Aorta (tissue), 5 donors: Measurements from ENCODE around the gene SCAF1. TPM values are rescaled to one million over a fixed set of nuclear protein-coding genes. Genes with fewer than 3 reads are reported as not detected.

ENCODE experiments used
- ATAC-seq: fragments of 200-7000 bp; cut with Tn5 transposase; one replicate; pipeline ENCODE4 v1.9.1; 2022; ENCODE audit warnings: moderate library complexity; ENCODE audit not compliant: low FRiP score
- DNase-seq, 2 donors: peaks; one replicate each; pipeline ENCODE4 v3.0.0-alpha.2; 2020
- H3K27ac ChIP-seq, 2 donors: one replicate each; pipeline ENCODE4 v1.5.1; 2013; ENCODE audit warnings: low read length in 2 of 2, mild to moderate bottlenecking in 2 of 2, moderate library complexity in 2 of 2, control low read depth in 1 of 2, inconsistent platforms in 1 of 2, low read depth in 1 of 2
- H3K27me3 ChIP-seq, 2 donors: one replicate each; pipeline ENCODE4 v1.6.1; 2013; ENCODE audit warnings: control low read depth in 1 of 2, low read length in 1 of 2, mild to moderate bottlenecking in 1 of 2, moderate library complexity in 1 of 2; ENCODE audit not compliant: insufficient read depth in 2 of 2, control insufficient read depth in 1 of 2
- H3K36me3 ChIP-seq, 2 donors: one replicate each; pipeline ENCODE4 v1.6.1; 2013; ENCODE audit warnings: control low read depth in 1 of 2, low read length in 1 of 2, mild to moderate bottlenecking in 1 of 2; ENCODE audit not compliant: insufficient read depth in 2 of 2, control insufficient read depth in 1 of 2
- H3K4me1 ChIP-seq, 2 donors: one replicate each; pipeline ENCODE4 v1.6.1; 2013; ENCODE audit warnings: low read length in 2 of 2, control low read depth in 1 of 2, mild to moderate bottlenecking in 1 of 2, moderate library complexity in 1 of 2; ENCODE audit not compliant: insufficient read depth in 2 of 2, control insufficient read depth in 1 of 2
- H3K4me3 ChIP-seq, 2 donors: one replicate each; pipeline ENCODE4 v1.5.1; 2013; ENCODE audit warnings: low read length in 2 of 2, control low read depth in 1 of 2, mild to moderate bottlenecking in 1 of 2
- H3K9me3 ChIP-seq: one replicate; pipeline ENCODE4 v1.6.1; 2013; ENCODE audit warnings: mild to moderate bottlenecking, low read length; ENCODE audit not compliant: control insufficient read depth
- WGBS, 2 donors: extraction: QIAGEN DNeasy Blood & Tissue Kit; methylation state at CpG; one replicate each; pipeline ENCODE4 v1.1.7; 2013; 5-methylcytosine and 5-hydroxymethylcytosine counted together
- intact Hi-C, 2 donors: fragments of 100-400 bp; cut with DNase I; formaldehyde crosslinking; loops; one replicate each; pipeline versions ENCODE4 v1.14.2 to v1.15.0; 2022
- polyA plus RNA-seq, 2 donors: library from polyadenylated mRNA; stranded (reverse); fragments of 200-250 nt; gene quantifications; one replicate each; pipeline ENCODE4 v1.2.3, GENCODE V29; 2013
- total RNA-seq, 2 donors: library from RNA; stranded (reverse); fragmentation: NEBNext Ultra II Directional; extraction: Animal tissue kit (Norgen Biotek cat#: 25700); gene quantifications; one replicate each; pipeline ENCODE4 v1.2.1, GENCODE V29; 2021
- donor health status: healthy with polysubstance abuse.
- donor health status: Bipolar disorder and iron deficiency.
- donor health status: DM: no; HTN: no; CAD: no.
- donor health status: DM: no; HTN: no; CAD: no.
- donor health status: DM: yes; HTN: yes; CAD: no.

Gene SCAF1
- total and polyA plus RNA-seq, 4 donors = 10.1 to 54.5 (median 36.0) TPM

DNA sequence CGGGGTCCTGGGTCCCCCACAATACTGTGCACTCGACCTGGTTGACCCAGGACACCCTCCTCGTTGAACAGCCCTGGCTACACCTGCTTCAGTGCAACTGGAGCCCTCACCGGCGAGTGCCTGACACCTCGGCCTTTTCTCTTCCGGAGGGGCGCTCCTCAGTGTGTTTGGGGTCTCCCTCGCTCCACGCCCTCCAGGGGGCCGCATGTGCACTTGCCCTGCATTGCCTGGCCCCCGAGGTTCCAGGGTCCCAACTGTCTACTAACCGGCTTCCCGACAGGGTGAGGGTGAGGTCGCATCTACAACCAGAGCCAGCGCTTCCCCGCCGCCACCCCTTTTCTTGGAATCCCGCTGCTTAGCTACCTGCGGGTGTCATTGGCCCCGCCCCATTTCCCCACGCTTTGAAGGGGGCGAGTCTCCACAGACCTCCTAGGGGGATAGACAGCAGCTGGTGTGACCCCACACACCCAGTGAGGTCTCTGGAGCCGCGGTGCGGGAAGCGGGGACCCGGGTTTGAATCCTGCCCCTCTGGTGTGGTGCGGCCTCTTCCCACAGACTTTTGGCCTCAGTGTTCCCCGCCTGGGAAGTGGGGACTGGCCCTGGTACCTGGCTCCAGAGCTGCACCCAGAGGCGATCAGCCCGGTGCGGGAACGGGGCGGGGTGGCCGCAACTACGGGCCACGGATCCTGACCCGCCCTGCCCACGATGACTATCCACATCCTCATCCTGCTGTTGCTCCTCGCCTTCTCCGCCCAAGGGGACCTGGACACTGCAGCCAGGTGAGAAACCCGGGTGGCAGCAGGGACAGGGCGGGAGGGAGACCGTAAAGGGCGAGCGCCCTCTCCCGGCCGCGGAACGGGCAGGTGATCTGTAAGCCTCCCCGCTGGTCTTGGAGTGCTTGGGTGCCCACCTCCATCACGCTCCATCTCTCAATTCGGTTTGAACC, 47.4 kb downstream of the SCAF1 start, which contains the start of gene ADM5:
Gene ADM5, plus strand, starts transcription at position 462 of the 946 bp plus-strand sequence. Its CDS starts 244 bp downstream, at position 706.
- H3K27ac ChIP-seq = no peak within 1 kb of the TSS
- intact Hi-C loops = loop anchor here in 1 of 2 donors (10.0 kb wide), 1 partner anchor 65 kb away; no protein-coding TSS in a partner anchor
- ATAC-seq (peak; percentile 30), DNase-seq (peak in 1 of 2 donors; percentile 82)
- H3K36me3 ChIP-seq = peaks cover 0 to 8% of the 10 kb centered on the region in 2 donors
- H3K4me3 ChIP-seq = peak within 1 kb of the TSS; percentile 3 to 8
- H3K4me1 ChIP-seq = no peaks in the 10 kb centered on the region
- H3K27me3 ChIP-seq = no peaks in the 10 kb centered on the region
- no peaks in the 10 kb centered on the region for H3K9me3 ChIP-seq
- 30 to 33% methylated on average over 52 to 54 of the region's 54 CpGs for WGBS, 2 donors

GRCh38 chr19:49690079-49690655, 48.2 kb downstream of the SCAF1 start:
- Histone ChIP-seq H3K36me3 (peaks cover 0 to 6% of the 10 kb centered on the region in 2 donors), H3K4me3 (peak overlapping the region; percentile 3 to 8), H3K27me3 (no peaks in the 10 kb centered on the region), H3K9me3 (no peaks in the 10 kb centered on the region), H3K4me1 (no peaks in the 10 kb centered on the region), H3K27ac (no peak overlapping the region)
- ATAC-seq = peak; percentile 7
- intact Hi-C loops = no loop called here
- DNase-seq = no peak
- WGBS, 2 donors = 4 to 5% methylated on average over 39 of the region's 39 CpGs

GRCh38 chr19:49690656-49691242, 48.7 kb downstream of the SCAF1 start, which contains the start of gene CPT1C:
Gene CPT1C, plus strand, starts transcription at chr19:49691116. Its CDS starts 1,137 bp downstream, at chr19:49692253.
- ATAC-seq (peak; percentile 83), DNase-seq (peak; percentile 84 to 90)
- intact Hi-C loops = no loop called here
- H3K27ac ChIP-seq = no peak within 1 kb of the TSS
- H3K36me3 ChIP-seq = peaks cover 0 to 5% of the 10 kb centered on the region in 2 donors
- H3K27me3 ChIP-seq = no peaks in the 10 kb centered on the region
- peak within 1 kb of the TSS; percentile 8 to 16 for H3K4me3 ChIP-seq
- WGBS, 2 donors = 1% methylated on average over 38 of the region's 38 CpGs
- H3K4me1 ChIP-seq = no peaks in the 10 kb centered on the region
- H3K9me3 ChIP-seq = no peaks in the 10 kb centered on the region

GRCh38 chr19:49691243-49692146, 49.5 kb downstream of the SCAF1 start:
- intact Hi-C loops = no loop called here
- H3K4me3 ChIP-seq = peak overlapping the region in 1 of 2 donors; percentile 16
- H3K9me3 ChIP-seq = no peaks in the 10 kb centered on the region
- DNase-seq (peak; percentile 76 to 84), ATAC-seq (peak; percentile 62)
- H3K36me3 ChIP-seq = no peaks in the 10 kb centered on the region
- no peaks in the 10 kb centered on the region for H3K4me1 ChIP-seq
- WGBS, 2 donors = 7 to 8% methylated on average over 39 of the region's 39 CpGs
- no peak overlapping the region for H3K27ac ChIP-seq
- H3K27me3 ChIP-seq = no peaks in the 10 kb centered on the region

DNA sequence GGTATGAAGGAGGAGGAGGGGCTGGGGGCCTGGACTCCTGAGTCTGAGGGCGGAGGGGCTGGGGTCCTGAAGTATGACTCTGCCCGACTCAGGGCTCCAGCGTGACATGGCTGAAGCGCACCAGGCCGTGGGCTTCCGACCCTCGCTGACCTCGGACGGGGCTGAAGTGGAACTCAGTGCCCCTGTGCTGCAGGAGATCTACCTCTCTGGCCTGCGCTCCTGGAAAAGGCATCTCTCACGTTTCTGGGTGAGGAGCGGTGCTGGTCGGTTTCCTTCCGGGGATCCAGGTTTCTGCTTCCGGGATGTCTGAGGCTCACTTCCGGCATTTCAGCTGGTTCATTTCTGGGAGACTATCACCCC, 50.1 kb downstream of the SCAF1 start:
- Histone ChIP-seq H3K4me3 (no peak overlapping the region), H3K9me3 (no peaks in the 10 kb centered on the region), H3K4me1 (no peaks in the 10 kb centered on the region), H3K27me3 (no peaks in the 10 kb centered on the region), H3K36me3 (no peaks in the 10 kb centered on the region), H3K27ac (no peak overlapping the region)
- 72 to 81% methylated on average over 16 of the region's 16 CpGs for WGBS, 2 donors
- intact Hi-C loops = no loop called here
- DNase-seq (no peak), ATAC-seq (no peak)

GRCh38 chr19:49696115-49696514, 54.1 kb downstream of the SCAF1 start:
- Histone ChIP-seq H3K36me3 (no peaks in the 10 kb centered on the region), H3K9me3 (no peaks in the 10 kb centered on the region), H3K4me3 (no peak overlapping the region), H3K27me3 (no peaks in the 10 kb centered on the region), H3K27ac (no peak overlapping the region), H3K4me1 (no peaks in the 10 kb centered on the region)
- 79 to 88% methylated on average over 6 of the region's 6 CpGs for WGBS, 2 donors
- intact Hi-C loops = no loop called here
- ATAC-seq (no peak), DNase-seq (no peak)

DNA sequence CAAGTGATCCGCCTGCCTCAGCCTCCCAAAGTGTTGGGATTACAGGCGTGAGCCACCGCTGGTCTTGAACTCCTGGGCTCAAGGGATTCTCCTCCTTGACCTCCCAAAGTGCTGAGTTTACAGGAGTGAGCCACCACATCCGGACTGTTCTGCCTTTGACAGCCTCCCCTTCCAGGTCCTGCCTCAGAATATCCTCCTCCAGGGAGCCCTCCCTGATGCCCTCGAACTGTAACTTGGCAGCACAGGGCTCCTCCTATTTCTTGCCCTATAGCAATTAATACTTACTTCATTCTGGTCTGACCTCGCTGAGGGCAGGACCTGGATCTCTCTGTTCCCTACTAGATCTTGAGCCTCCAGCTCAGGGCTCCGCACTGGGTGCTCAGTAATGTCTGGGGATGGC, 54.9 kb downstream of the SCAF1 start:
- H3K9me3 ChIP-seq = no peaks in the 10 kb centered on the region

GRCh38 chr19:49699364-49699763, 57.4 kb downstream of the SCAF1 start:
- no peak for ATAC-seq
- Histone ChIP-seq H3K27ac (no peak overlapping the region), H3K27me3 (no peaks in the 10 kb centered on the region), H3K4me1 (no peaks in the 10 kb centered on the region), H3K9me3 (no peaks in the 10 kb centered on the region), H3K36me3 (no peaks in the 10 kb centered on the region), H3K4me3 (no peak overlapping the region)
- WGBS, 2 donors = 91 to 94% methylated on average over 5 of the region's 5 CpGs
- no peak for DNase-seq
- intact Hi-C loops = no loop called here

More for the DNA sequence above, 54.9 kb downstream of the SCAF1 start:
- no peaks in the 10 kb centered on the region for H3K36me3 ChIP-seq
- H3K4me1 ChIP-seq = no peaks in the 10 kb centered on the region
- DNase-seq (no peak), ATAC-seq (no peak)
- intact Hi-C loops = no loop called here
- WGBS, 2 donors = 85 to 95% methylated on average over 7 of the region's 7 CpGs
- no peaks in the 10 kb centered on the region for H3K27me3 ChIP-seq
- no peak overlapping the region for H3K4me3 ChIP-seq
- H3K27ac ChIP-seq = no peak overlapping the region
